ENCODE data around the gene CEP295NL.

GRCh38 chr17:78915872-78916632 lies 13.1 kb upstream of the CEP295NL start:
- TF ChIP-seq CTCF (IDR thresholded peaks at IDR 0.05; ENCODE audit: low read depth, low read length), result no peak
- TF ChIP-seq EZH2phosphoT487 (IDR thresholded peaks at IDR 0.05; ENCODE audit: low read depth), result no peak
